Mucosa of rectum (tissue), 2 donors: ENCODE data around the gene CEP135.
A peak's percentile ranks its signal among the peaks of the same experiment; 100 is the strongest.

Experiments
- H3K27ac ChIP-seq, 2 donors: one replicate each; pipeline ENCODE4 v1.7.0; 2013; ENCODE audit warnings: inconsistent platforms in 2 of 2, low read depth in 2 of 2, low read length in 2 of 2
- H3K27me3 ChIP-seq, 2 donors: one replicate each; pipeline ENCODE4 v1.7.0; 2013; ENCODE audit warnings: low read length in 2 of 2; ENCODE audit not compliant: control insufficient read depth in 2 of 2, insufficient read depth in 2 of 2
- H3K36me3 ChIP-seq, 2 donors: one replicate each; pipeline ENCODE4 v1.7.0; 2013; ENCODE audit warnings: low read length in 2 of 2; ENCODE audit not compliant: control insufficient read depth in 2 of 2, insufficient read depth in 2 of 2
- H3K4me1 ChIP-seq, 2 donors: one replicate each; pipeline ENCODE4 v1.7.0; 2013; ENCODE audit warnings: low read length in 2 of 2, mild to moderate bottlenecking in 1 of 2; ENCODE audit not compliant: control insufficient read depth in 2 of 2, insufficient read depth in 2 of 2
- H3K4me3 ChIP-seq, 2 donors: one replicate each; pipeline ENCODE4 v1.7.0; 2013; ENCODE audit warnings: low read length in 2 of 2
- H3K9ac ChIP-seq, 2 donors: one replicate each; pipeline ENCODE4 v1.7.0; 2013; ENCODE audit warnings: low read length in 2 of 2, low read depth in 1 of 2, mild to moderate bottlenecking in 1 of 2
- H3K9me3 ChIP-seq, 2 donors: one replicate each; pipeline ENCODE4 v1.7.0; 2013; ENCODE audit warnings: low read length in 2 of 2; ENCODE audit not compliant: control insufficient read depth in 2 of 2
- donor health status: healthy.
- donor health status: Normal muscosa, but diverticular disease.

CEP135 gene

GRCh38 chr4:56048702-56049431, 100.1 kb downstream of the CEP135 start:
- Histone ChIP-seq H3K9ac (peak overlapping the region; percentile 54 to 73), H3K9me3 (no peaks in the 10 kb centered on the region), H3K27me3 (peaks cover 0 to 3% of the 10 kb centered on the region in 2 donors), H3K27ac (peak overlapping the region in 1 of 2 donors; percentile 41), H3K4me3 (peak overlapping the region; percentile 72 to 78), H3K36me3 (no peaks in the 10 kb centered on the region), H3K4me1 (peaks cover 3 to 9% of the 10 kb centered on the region in 2 donors)

DNA sequence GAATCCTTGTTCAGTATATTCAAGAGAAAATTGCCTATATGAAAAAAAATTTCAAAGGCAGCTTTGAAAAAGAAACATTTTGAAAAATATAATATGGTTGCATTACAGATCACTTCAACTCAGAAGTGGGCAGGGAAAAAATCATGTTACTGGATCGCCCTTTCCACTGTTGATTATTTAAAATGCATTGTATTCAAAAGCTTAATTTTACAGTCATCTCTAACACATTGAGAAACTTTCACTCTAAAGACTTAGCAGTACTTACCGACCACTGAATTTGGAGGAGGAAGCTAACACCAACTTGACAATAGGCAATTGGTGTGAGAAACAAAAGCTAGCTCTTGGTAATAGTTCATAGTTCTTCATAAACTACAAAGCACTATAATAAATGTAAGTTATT, 101.9 kb downstream of the CEP135 start:
- Histone ChIP-seq H3K36me3 (no peaks in the 10 kb centered on the region), H3K4me1 (peaks cover 3 to 12% of the 10 kb centered on the region in 2 donors), H3K27me3 (no peaks in the 10 kb centered on the region), H3K9ac (no peak overlapping the region), H3K27ac (no peak overlapping the region), H3K9me3 (no peaks in the 10 kb centered on the region), H3K4me3 (no peak overlapping the region)

DNA sequence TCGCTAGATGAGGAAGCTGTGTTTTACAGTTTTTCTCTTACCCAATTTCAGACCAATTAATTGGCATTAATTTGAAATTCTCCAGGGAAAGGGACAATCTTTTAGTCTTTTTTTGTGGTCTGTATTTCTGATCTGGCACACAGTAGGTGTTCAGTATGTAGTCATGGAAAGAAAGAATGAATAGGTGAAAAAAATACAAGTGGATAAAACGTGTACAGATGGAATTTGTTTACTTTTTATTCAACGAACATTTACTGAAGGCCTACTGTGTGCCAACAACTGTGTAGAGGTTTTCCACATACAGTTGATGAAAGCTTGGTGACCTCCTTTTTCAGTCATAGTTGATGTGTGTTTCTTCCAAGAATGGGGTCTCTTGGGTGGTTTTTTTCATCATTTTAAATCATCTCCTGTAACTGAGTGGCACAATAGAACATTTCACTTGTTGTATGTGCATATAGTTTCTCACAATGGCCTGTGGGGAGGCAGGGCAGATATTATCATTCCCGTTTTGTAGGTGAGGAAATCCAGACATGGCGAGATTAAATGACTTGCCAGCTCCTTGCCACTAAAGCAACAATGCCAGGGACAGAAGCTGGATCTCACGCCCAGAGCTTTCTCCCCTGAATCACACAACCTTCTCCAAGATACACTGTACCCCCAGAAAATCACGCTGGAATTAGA, 102.4 kb downstream of the CEP135 start:
- Histone ChIP-seq H3K4me1 (peaks cover 3 to 12% of the 10 kb centered on the region in 2 donors), H3K27me3 (no peaks in the 10 kb centered on the region), H3K9me3 (no peaks in the 10 kb centered on the region), H3K27ac (no peak overlapping the region), H3K4me3 (no peak overlapping the region), H3K36me3 (no peaks in the 10 kb centered on the region), H3K9ac (no peak overlapping the region)

GRCh38 chr4:56051710-56052075, 102.9 kb downstream of the CEP135 start:
- Histone ChIP-seq H3K4me3 (no peak overlapping the region), H3K9me3 (no peaks in the 10 kb centered on the region), H3K27ac (no peak overlapping the region), H3K4me1 (peaks cover 3 to 12% of the 10 kb centered on the region in 2 donors), H3K9ac (no peak overlapping the region), H3K27me3 (no peaks in the 10 kb centered on the region), H3K36me3 (no peaks in the 10 kb centered on the region)

- H3K9me3 ChIP-seq: no peaks in the 10 kb centered on the region
- H3K9ac ChIP-seq: no peak overlapping the region
- no peaks in the 10 kb centered on the region for H3K36me3 ChIP-seq
- no peak overlapping the region for H3K27ac ChIP-seq
- peaks cover 3 to 12% of the 10 kb centered on the region in 2 donors for H3K4me1 ChIP-seq
- no peak overlapping the region for H3K4me3 ChIP-seq
- no peaks in the 10 kb centered on the region for H3K27me3 ChIP-seq
Measured at GRCh38 chr4:56052481-56052880, 103.7 kb downstream of the CEP135 start.

DNA sequence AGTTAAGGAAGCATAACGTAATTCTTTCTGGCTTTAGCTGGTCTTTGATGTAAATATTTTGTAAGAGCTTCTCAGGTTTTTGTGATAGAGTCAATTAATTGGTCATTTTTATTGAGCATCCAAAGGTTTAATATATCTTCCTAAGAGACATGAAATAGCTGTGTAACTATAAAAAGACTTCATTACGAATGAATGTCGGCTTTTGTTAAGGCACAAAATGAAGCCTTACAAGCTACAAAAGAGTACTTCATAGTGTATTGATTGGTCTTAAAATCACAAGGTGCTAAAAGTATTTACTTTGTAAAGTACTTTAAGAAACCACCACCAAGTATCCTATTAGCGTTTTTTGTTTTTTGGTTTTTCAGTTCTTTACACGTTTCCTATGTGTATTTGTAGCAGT, 104.2 kb downstream of the CEP135 start:
- H3K27me3 ChIP-seq: no peaks in the 10 kb centered on the region
- no peak overlapping the region for H3K9ac ChIP-seq

GRCh38 chr4:56055027-56055977, 106.6 kb downstream of the CEP135 start:
- H3K27ac ChIP-seq: no peak overlapping the region
- no peak overlapping the region for H3K4me3 ChIP-seq
- no peaks in the 10 kb centered on the region for H3K9me3 ChIP-seq
- no peaks in the 10 kb centered on the region for H3K27me3 ChIP-seq
- H3K36me3 ChIP-seq: no peaks in the 10 kb centered on the region
- H3K4me1 ChIP-seq: peaks cover 0 to 3% of the 10 kb centered on the region in 2 donors
- H3K9ac ChIP-seq: no peak overlapping the region

More for the DNA sequence above, 104.2 kb downstream of the CEP135 start:
- H3K4me1 ChIP-seq: peaks cover 3 to 12% of the 10 kb centered on the region in 2 donors
- H3K36me3 ChIP-seq: no peaks in the 10 kb centered on the region
- no peak overlapping the region for H3K4me3 ChIP-seq
- no peaks in the 10 kb centered on the region for H3K9me3 ChIP-seq
- no peak overlapping the region for H3K27ac ChIP-seq

GRCh38 chr4:56055991-56056390, 107.2 kb downstream of the CEP135 start:
- Histone ChIP-seq H3K4me1 (peaks cover 0 to 3% of the 10 kb centered on the region in 2 donors), H3K27me3 (no peaks in the 10 kb centered on the region), H3K9me3 (no peaks in the 10 kb centered on the region), H3K9ac (no peak overlapping the region), H3K4me3 (no peak overlapping the region), H3K36me3 (no peaks in the 10 kb centered on the region), H3K27ac (no peak overlapping the region)

DNA sequence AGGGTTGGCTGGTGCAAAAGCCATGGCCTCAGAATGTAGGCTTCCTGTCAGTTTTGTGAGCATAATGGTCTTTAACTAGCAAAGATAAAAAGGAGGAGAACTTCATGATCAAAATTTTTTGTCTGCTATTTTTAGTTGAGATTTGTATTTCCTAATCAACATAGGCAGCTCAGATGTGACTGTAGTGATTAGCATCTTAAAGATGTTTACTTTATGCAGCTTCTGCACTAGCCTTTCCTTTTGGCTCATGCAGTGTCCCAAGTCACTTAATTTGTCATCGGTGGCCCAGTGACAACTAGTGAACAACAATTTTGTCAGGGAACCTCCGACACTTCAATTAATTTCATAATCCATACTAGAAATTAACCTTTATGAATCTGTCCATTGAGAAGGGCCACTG, 109.8 kb downstream of the CEP135 start:
- no peaks in the 10 kb centered on the region for H3K36me3 ChIP-seq
- H3K4me1 ChIP-seq: peaks cover 0 to 3% of the 10 kb centered on the region in 2 donors
- no peak overlapping the region for H3K9ac ChIP-seq
- no peaks in the 10 kb centered on the region for H3K9me3 ChIP-seq
- H3K4me3 ChIP-seq: no peak overlapping the region
- no peak overlapping the region for H3K27ac ChIP-seq
- H3K27me3 ChIP-seq: no peaks in the 10 kb centered on the region

GRCh38 chr4:56060036-56060435, 111.3 kb downstream of the CEP135 start:
- H3K4me3 ChIP-seq: no peak overlapping the region
- H3K9ac ChIP-seq: no peak overlapping the region
- H3K27me3 ChIP-seq: no peaks in the 10 kb centered on the region
- peaks cover 0 to 3% of the 10 kb centered on the region in 2 donors for H3K4me1 ChIP-seq
- H3K27ac ChIP-seq: no peak overlapping the region
- H3K9me3 ChIP-seq: no peaks in the 10 kb centered on the region
- H3K36me3 ChIP-seq: no peaks in the 10 kb centered on the region
